ENCODE results near the gene PDE6G.
A peak's percentile ranks its signal among the peaks of the same experiment; 100 is the strongest.

PDE6G gene

GRCh38 chr17:81686614-81687013 lies 30.3 kb upstream of the PDE6G start:
- Histone ChIP-seq H2BK120ac (ENCODE audit: low read depth, low read length) (no peak overlapping the region), H3K4ac (ENCODE audit: low read depth in 1 of 2, low read length in 2 of 2) (no peak overlapping the region), H4K91ac (ENCODE audit: low read length) (no peak overlapping the region), H3K18ac (ENCODE audit: low read depth in 1 of 2, low read length in 2 of 2) (no peak overlapping the region), H3K4me2 (ENCODE audit: low read length, poor library complexity, severe bottlenecking) (no peak overlapping the region), H3K27me3 (ENCODE audit: control insufficient read depth in 1 of 2, insufficient read depth in 1 of 2, low read length in 2 of 2) (no peaks in the 10 kb centered on the region), H3K27ac (ENCODE audit: low read length, poor library complexity, severe bottlenecking) (no peak overlapping the region), H2AK5ac (ENCODE audit: low read length, severe bottlenecking) (no peak overlapping the region), H2BK5ac (ENCODE audit: low read depth, low read length, poor library complexity, severe bottlenecking) (no peak overlapping the region), H3K4me1 (ENCODE audit: control insufficient read depth, insufficient read depth, low read depth, low read length) (peaks cover 32% of the 10 kb centered on the region), H3K36me3 (ENCODE audit: control insufficient read depth in 1 of 2, insufficient read depth in 2 of 2, low read depth in 1 of 2, low read length in 2 of 2) (peaks cover 61% of the 10 kb centered on the region in 2 experiments), H3K4me3 (ENCODE audit: insufficient read depth in 1 of 2, low read depth in 1 of 2, low read length in 2 of 2) (no peak overlapping the region), H3K79me1 (replicated peaks; ENCODE audit: low read length, poor library complexity, severe bottlenecking) (peaks cover 10% of the 10 kb centered on the region), H3K14ac (ENCODE audit: low read length in 2 of 2) (no peak overlapping the region), H2BK15ac (ENCODE audit: low read depth, poor library complexity, severe bottlenecking) (no peak overlapping the region), H2AFZ (ENCODE audit: low read depth, low read length) (no peak overlapping the region), H3K9ac (ENCODE audit: low read length) (no peak overlapping the region), H4K8ac (ENCODE audit: low read length) (no peak overlapping the region), H3K23ac (ENCODE audit: low read length in 2 of 2) (no peak overlapping the region), H2BK12ac (ENCODE audit: low read length in 2 of 2) (no peak overlapping the region), H3K9me3 (ENCODE audit: control insufficient read depth, low read length) (no peaks in the 10 kb centered on the region)
- no peak for DNase-seq
- 96% methylated on average over 20 of the region's 20 CpGs for WGBS

GRCh38 chr17:81685108-81685507 lies 28.8 kb upstream of the PDE6G start:
- Histone ChIP-seq H3K27ac (ENCODE audit: low read length, poor library complexity, severe bottlenecking) (peak overlapping the region; percentile 85), H2BK15ac (ENCODE audit: low read depth, poor library complexity, severe bottlenecking) (no peak overlapping the region), H2BK12ac (ENCODE audit: low read length in 2 of 2) (no peak overlapping the region), H3K9ac (ENCODE audit: low read length) (peak overlapping the region; percentile 92), H3K4me1 (ENCODE audit: control insufficient read depth, insufficient read depth, low read depth, low read length) (peaks cover 37% of the 10 kb centered on the region), H3K4ac (ENCODE audit: low read depth in 1 of 2, low read length in 2 of 2) (no peak overlapping the region), H3K23ac (ENCODE audit: low read length in 2 of 2) (peak overlapping the region in 1 of 2 experiments; percentile 18), H3K14ac (ENCODE audit: low read length in 2 of 2) (no peak overlapping the region), H3K27me3 (ENCODE audit: control insufficient read depth in 1 of 2, insufficient read depth in 1 of 2, low read length in 2 of 2) (no peaks in the 10 kb centered on the region), H3K36me3 (ENCODE audit: control insufficient read depth in 1 of 2, insufficient read depth in 2 of 2, low read depth in 1 of 2, low read length in 2 of 2) (peaks cover 54 to 55% of the 10 kb centered on the region in 2 experiments), H4K91ac (ENCODE audit: low read length) (peak overlapping the region; percentile 2), H2BK120ac (ENCODE audit: low read depth, low read length) (no peak overlapping the region), H2AFZ (ENCODE audit: low read depth, low read length) (no peak overlapping the region), H3K9me3 (ENCODE audit: control insufficient read depth, low read length) (no peaks in the 10 kb centered on the region), H3K4me3 (ENCODE audit: insufficient read depth in 1 of 2, low read depth in 1 of 2, low read length in 2 of 2) (peak overlapping the region; percentile 88 to 89), H3K4me2 (ENCODE audit: low read length, poor library complexity, severe bottlenecking) (peak overlapping the region; percentile 92), H3K79me1 (replicated peaks; ENCODE audit: low read length, poor library complexity, severe bottlenecking) (peaks cover 10% of the 10 kb centered on the region), H2BK5ac (ENCODE audit: low read depth, low read length, poor library complexity, severe bottlenecking) (no peak overlapping the region), H4K8ac (ENCODE audit: low read length) (no peak overlapping the region), H3K18ac (ENCODE audit: low read depth in 1 of 2, low read length in 2 of 2) (no peak overlapping the region), H2AK5ac (ENCODE audit: low read length, severe bottlenecking) (no peak overlapping the region)
- peak; percentile 84 for DNase-seq
- 37% methylated on average over 12 of the region's 12 CpGs for WGBS

DNA sequence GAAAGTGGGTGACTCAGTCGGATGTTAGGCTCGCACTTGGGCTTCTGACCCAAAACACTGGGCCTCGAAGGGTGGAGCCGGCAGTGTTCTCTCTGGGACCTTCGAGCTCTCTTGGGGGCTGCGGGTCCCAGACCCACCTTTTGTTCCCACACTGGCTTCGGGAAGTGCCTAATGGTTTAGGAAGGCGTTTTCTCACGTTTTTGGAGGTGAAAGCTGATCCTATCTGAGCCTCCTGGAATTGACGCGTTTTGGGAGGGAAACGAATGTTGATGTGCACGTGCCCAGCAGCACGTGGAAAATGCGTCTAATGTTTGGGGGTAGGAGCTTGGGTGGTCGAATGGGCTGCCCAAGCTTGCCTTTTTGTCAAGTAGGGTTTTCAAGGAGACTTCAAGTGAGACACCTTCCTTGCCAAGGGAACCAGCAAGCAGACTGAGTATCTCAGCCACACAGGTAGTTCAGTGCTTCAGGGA lies 28.1 kb upstream of the PDE6G start:
- Histone ChIP-seq H2BK12ac (ENCODE audit: low read length in 2 of 2) (no peak overlapping the region), H2AK5ac (ENCODE audit: low read length, severe bottlenecking) (peak overlapping the region; percentile 7), H3K9ac (ENCODE audit: low read length) (peak overlapping the region; percentile 92), H3K4me3 (ENCODE audit: insufficient read depth in 1 of 2, low read depth in 1 of 2, low read length in 2 of 2) (peak overlapping the region; percentile 88 to 89), H3K27me3 (ENCODE audit: control insufficient read depth in 1 of 2, insufficient read depth in 1 of 2, low read length in 2 of 2) (no peaks in the 10 kb centered on the region), H3K23ac (ENCODE audit: low read length in 2 of 2) (peak overlapping the region in 1 of 2 experiments; percentile 46), H3K4me1 (ENCODE audit: control insufficient read depth, insufficient read depth, low read depth, low read length) (peaks cover 40% of the 10 kb centered on the region), H2BK120ac (ENCODE audit: low read depth, low read length) (no peak overlapping the region), H4K91ac (ENCODE audit: low read length) (no peak overlapping the region), H3K9me3 (ENCODE audit: control insufficient read depth, low read length) (no peaks in the 10 kb centered on the region), H3K36me3 (ENCODE audit: control insufficient read depth in 1 of 2, insufficient read depth in 2 of 2, low read depth in 1 of 2, low read length in 2 of 2) (peaks cover 49 to 54% of the 10 kb centered on the region in 2 experiments), H3K4me2 (ENCODE audit: low read length, poor library complexity, severe bottlenecking) (peak overlapping the region; percentile 92), H3K18ac (ENCODE audit: low read depth in 1 of 2, low read length in 2 of 2) (peak overlapping the region; percentile 35 to 70), H3K27ac (ENCODE audit: low read length, poor library complexity, severe bottlenecking) (peak overlapping the region; percentile 85), H3K79me1 (replicated peaks; ENCODE audit: low read length, poor library complexity, severe bottlenecking) (peaks cover 11% of the 10 kb centered on the region), H2BK15ac (ENCODE audit: low read depth, poor library complexity, severe bottlenecking) (no peak overlapping the region), H4K8ac (ENCODE audit: low read length) (peak overlapping the region; percentile 50), H2AFZ (ENCODE audit: low read depth, low read length) (no peak overlapping the region), H3K4ac (ENCODE audit: low read depth in 1 of 2, low read length in 2 of 2) (peak overlapping the region; percentile 78 to 80), H3K14ac (ENCODE audit: low read length in 2 of 2) (no peak overlapping the region), H2BK5ac (ENCODE audit: low read depth, low read length, poor library complexity, severe bottlenecking) (no peak overlapping the region)
- WGBS: 14% methylated on average over 16 of the region's 16 CpGs
- peak; percentile 89 for DNase-seq

DNA sequence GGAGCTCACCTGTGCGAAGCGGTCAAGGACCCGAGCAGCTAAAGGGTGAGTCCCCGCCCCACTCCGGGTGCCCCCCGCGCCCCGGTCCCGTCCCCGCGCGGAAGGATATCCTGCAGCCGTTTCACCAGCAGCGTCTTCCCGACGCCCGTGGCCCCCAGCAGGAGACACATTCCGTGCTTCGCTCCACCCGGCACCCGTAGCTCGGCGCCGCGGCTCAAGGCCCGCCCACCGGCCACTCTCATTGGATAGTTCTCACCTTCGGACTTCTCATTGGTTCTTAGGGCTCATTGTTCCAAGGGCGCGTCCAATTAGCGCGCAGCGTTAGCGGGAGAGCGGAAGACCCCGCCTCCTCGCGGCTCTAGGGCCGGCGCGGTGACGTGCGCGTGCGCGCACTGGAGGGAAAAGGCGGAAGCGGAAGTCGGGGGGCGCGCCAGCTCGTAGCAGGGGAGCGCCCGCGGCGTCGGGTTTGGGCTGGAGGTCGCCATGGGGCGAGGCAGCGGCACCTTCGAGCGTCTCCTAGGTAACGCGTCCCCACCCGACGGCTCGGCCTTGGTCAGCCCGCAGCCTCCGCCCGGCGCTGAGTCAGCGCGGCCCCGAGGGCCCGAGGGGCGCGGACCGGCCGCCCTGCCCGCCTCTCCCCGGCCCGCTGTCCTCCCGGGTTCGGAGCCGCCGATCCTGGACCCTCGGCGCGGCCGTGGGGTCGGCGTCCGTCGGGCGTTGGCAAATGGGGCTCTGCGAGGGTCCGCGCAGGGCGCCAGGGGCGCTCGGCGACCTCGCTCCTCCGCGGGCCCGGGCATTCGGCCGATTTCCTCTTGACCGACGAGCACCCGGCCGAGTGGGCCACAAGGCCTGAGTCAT lies 27.5 kb upstream of the PDE6G start, which contains the start of the genes ARL16 and HGS:
TSS of gene ARL16 (minus strand) at position 214 of the 858 bp plus-strand sequence. CDS start at position 170, 44 bp downstream.
TSS of gene HGS (plus strand) at position 428 of the 858 bp plus-strand sequence. CDS start at position 484, 56 bp downstream.
- H4K8ac ChIP-seq (ENCODE audit: low read length): peak within 1 kb of the TSS; percentile 81
- H2BK120ac ChIP-seq (ENCODE audit: low read depth, low read length): peak within 1 kb of the TSS; percentile 68
- peak within 1 kb of the TSS; percentile 92 for H3K9ac ChIP-seq (ENCODE audit: low read length)
- peak within 1 kb of the TSS in 1 of 2 experiments; percentile 70 for H3K23ac ChIP-seq (ENCODE audit: low read length in 2 of 2)
- no peaks in the 10 kb centered on the region for H3K27me3 ChIP-seq (ENCODE audit: control insufficient read depth in 1 of 2, insufficient read depth in 1 of 2, low read length in 2 of 2)
- H3K4me2 ChIP-seq (ENCODE audit: low read length, poor library complexity, severe bottlenecking): peak within 1 kb of the TSS; percentile 92
- DNase-seq: peak; percentile 99
- H2AFZ ChIP-seq (ENCODE audit: low read depth, low read length): peak within 1 kb of the TSS; percentile 77
- H2BK5ac ChIP-seq (ENCODE audit: low read depth, low read length, poor library complexity, severe bottlenecking): peak within 1 kb of the TSS; percentile 87
- peak within 1 kb of the TSS; percentile 83 to 92 for H3K4ac ChIP-seq (ENCODE audit: low read depth in 1 of 2, low read length in 2 of 2)
- H3K14ac ChIP-seq (ENCODE audit: low read length in 2 of 2): peak within 1 kb of the TSS; percentile 41 to 85
- no peaks in the 10 kb centered on the region for H3K9me3 ChIP-seq (ENCODE audit: control insufficient read depth, low read length)
- peak within 1 kb of the TSS; percentile 80 for H4K91ac ChIP-seq (ENCODE audit: low read length)
- H2AK5ac ChIP-seq (ENCODE audit: low read length, severe bottlenecking): peak within 1 kb of the TSS; percentile 50
- H3K18ac ChIP-seq (ENCODE audit: low read depth in 1 of 2, low read length in 2 of 2): peak within 1 kb of the TSS; percentile 70 to 84
- peak within 1 kb of the TSS; percentile 85 for H3K27ac ChIP-seq (ENCODE audit: low read length, poor library complexity, severe bottlenecking)
- WGBS: under 1% methylated on average over 108 of the region's 112 CpGs
- peaks cover 40% of the 10 kb centered on the region for H3K4me1 ChIP-seq (ENCODE audit: control insufficient read depth, insufficient read depth, low read depth, low read length)
- peak within 1 kb of the TSS; percentile 17 for H2BK15ac ChIP-seq (ENCODE audit: low read depth, poor library complexity, severe bottlenecking)
- H3K79me1 ChIP-seq (replicated peaks; ENCODE audit: low read length, poor library complexity, severe bottlenecking): peaks cover 8% of the 10 kb centered on the region
- H3K36me3 ChIP-seq (ENCODE audit: control insufficient read depth in 1 of 2, insufficient read depth in 2 of 2, low read depth in 1 of 2, low read length in 2 of 2): peaks cover 42 to 51% of the 10 kb centered on the region in 2 experiments
- H3K4me3 ChIP-seq (ENCODE audit: insufficient read depth in 1 of 2, low read depth in 1 of 2, low read length in 2 of 2): peak within 1 kb of the TSS; percentile 88 to 89
- H2BK12ac ChIP-seq (ENCODE audit: low read length in 2 of 2): peak within 1 kb of the TSS in 1 of 2 experiments; percentile 39
